Panc1 (cell line): ENCODE data around the gene AMER1. TPM values are rescaled to one million over a fixed set of nuclear protein-coding genes. Genes with fewer than 3 reads are reported as not detected.

Source experiments
- ATAC-seq: fragments of 200-7000 bp; cut with Tn5 transposase; 2 replicates; pipeline ENCODE4 v1.9.1; 2020; ENCODE audit warnings: mild to moderate bottlenecking, moderate library complexity
- BruUV-seq: library from RNA; stranded (reverse); fragments of 400-500 nt; replicated peaks from 2 replicates; lab custom pipeline; 2021; lab: Mats Ljungman, UMichigan
- CTCF ChIA-PET: fragments of 300-600 bp; sonication (Branson Sonifier 250); formaldehyde crosslinking; loops from one replicate; lab custom pipeline; 2022; ENCODE audit warnings: antibody characterized with exemption; lab: Charles Lee
- POLR2A ChIA-PET: fragments of 300-600 bp; sonication (Branson Sonifier 250); formaldehyde crosslinking; loops from one replicate; lab custom pipeline; 2022; ENCODE audit warnings: antibody characterized with exemption; lab: Charles Lee
- DNase-seq: peaks from one replicate; pipeline ENCODE4 v3.0.0-alpha.2; 2010; ENCODE audit warnings: low read depth, low spot score
- H3K27ac ChIP-seq: 2 replicates; pipeline ENCODE4 v1.5.1; 2011; ENCODE audit warnings: mild to moderate bottlenecking, low read length, inconsistent platforms
- H3K27me3 ChIP-seq: fragments of 200-500 bp; sonication (Bioruptor generic); 2 replicates; pipeline ENCODE4 v1.6.0; 2014; ENCODE audit warnings: low read length, inconsistent platforms; ENCODE audit not compliant: control insufficient read depth, insufficient read depth
- H3K36me3 ChIP-seq: fragments of 200-500 bp; sonication (Bioruptor generic); 2 replicates; pipeline ENCODE4 v1.5.1; 2014; ENCODE audit warnings: inconsistent platforms, mild to moderate bottlenecking, low read length, moderate library complexity; ENCODE audit not compliant: control insufficient read depth, insufficient read depth
- H3K4me1 ChIP-seq: 2 replicates; pipeline ENCODE4 v1.5.1; 2011; ENCODE audit warnings: inconsistent platforms, mild to moderate bottlenecking, low read length, moderate library complexity; ENCODE audit not compliant: control insufficient read depth, insufficient read depth
- H3K4me3 ChIP-seq, 2 experiments: 2 replicates each; pipeline ENCODE4 v1.5.1; 2011 to 2012; ENCODE audit warnings: low read depth in 2 of 2, low read length in 2 of 2, mild to moderate bottlenecking in 2 of 2, inconsistent platforms in 1 of 2, moderate library complexity in 1 of 2
- H3K9me3 ChIP-seq: fragments of 200-500 bp; sonication (Bioruptor generic); 2 replicates; pipeline ENCODE4 v1.5.1; 2014; ENCODE audit warnings: low read depth, mild to moderate bottlenecking, inconsistent platforms, low read length, moderate library complexity; ENCODE audit not compliant: control insufficient read depth, insufficient read depth
- POLR2AphosphoS5 ChIP-seq: IDR thresholded peaks from 2 replicates; pipeline ENCODE4 v1.6.1; 2012; ENCODE audit warnings: mild to moderate bottlenecking, low read depth, low read length, moderate library complexity
- SIN3A ChIP-seq: IDR thresholded peaks from 2 replicates; pipeline ENCODE4 v1.6.1; 2012; ENCODE audit warnings: low read depth, mild to moderate bottlenecking, low read length, moderate library complexity, borderline replicate concordance; ENCODE audit not compliant: insufficient read depth
- TCF7L2 ChIP-seq: IDR thresholded peaks from 2 replicates; pipeline ENCODE4 v1.6.1; 2011; ENCODE audit warnings: mild to moderate bottlenecking, low read depth, low read length, inconsistent platforms
- in situ Hi-C: cut with HindIII; loops from 2 replicates; pipeline ENCODE4 v1.10.0; 2016; ENCODE audit warnings: low sequenced_read_pairs, low pct_unique_long_range_greater_than_20kb
- intact Hi-C: fragments of 100-400 bp; cut with micrococcal nuclease; formaldehyde crosslinking; loops from one replicate; pipeline ENCODE4 v1.10.0; 2022; ENCODE audit not compliant: unreplicated experiment
- total RNA-seq: library from RNA; stranded (reverse); gene quantifications from one replicate; pipeline ENCODE4 v1.2.1, GENCODE V29; 2021; ENCODE audit not compliant: unreplicated experiment
- TF ChIP-seq, protein P1 (sequence below), 2 experiments: IDR thresholded peaks; 2 replicates each; pipeline ENCODE4 v1.6.1; 2011 to 2012; ENCODE audit warnings: low read depth in 2 of 2, control low read depth in 1 of 2, low read length in 1 of 2, mild to moderate bottlenecking in 1 of 2, moderate library complexity in 1 of 2; ENCODE audit not compliant: insufficient read depth in 1 of 2
- TF ChIP-seq, protein P2 (sequence below): fragments of 450-650 bp; IDR thresholded peaks from 2 replicates; pipeline ENCODE4 v1.5.1; 2017; ENCODE audit warnings: mild to moderate bottlenecking

Gene AMER1
- total RNA-seq, 1 experiment from 2014 or later: 3.9 TPM

DNA sequence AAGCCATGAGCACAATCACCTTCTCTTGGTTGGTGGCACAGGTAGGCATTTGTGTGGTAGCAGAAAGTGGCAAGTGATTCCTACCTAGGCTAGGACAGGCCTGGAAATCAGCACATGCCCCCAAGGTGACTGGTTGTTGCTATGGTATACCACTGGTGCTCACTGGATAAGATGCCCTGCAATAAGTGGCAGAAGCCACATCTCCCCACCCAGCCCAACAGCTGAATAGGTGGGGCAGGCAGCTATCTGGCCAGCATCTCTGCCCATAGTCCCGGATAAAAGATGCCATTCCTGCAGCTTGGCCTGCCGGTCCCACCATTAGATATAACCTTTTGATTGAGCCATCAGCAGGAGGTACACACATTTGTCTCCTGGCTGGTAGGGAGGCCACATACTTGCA, 21.1 kb downstream of the AMER1 start:
- DNase-seq: no peak
- in situ Hi-C loops: no loop called here
- H3K9me3 ChIP-seq: no peaks in the 10 kb centered on the region
- ChIA-PET CTCF (no interaction called here), POLR2A (no interaction called here)
- intact Hi-C loops: no loop called here
- H3K4me3 ChIP-seq: no peak overlapping the region
- no peaks in the 10 kb centered on the region for H3K27me3 ChIP-seq
- ATAC-seq: no peak
- no TSS peak for BruUV-seq
- TF ChIP-seq TCF7L2 (no peak), POLR2AphosphoS5 (no peak)
- TF ChIP-seq, protein P1, sequence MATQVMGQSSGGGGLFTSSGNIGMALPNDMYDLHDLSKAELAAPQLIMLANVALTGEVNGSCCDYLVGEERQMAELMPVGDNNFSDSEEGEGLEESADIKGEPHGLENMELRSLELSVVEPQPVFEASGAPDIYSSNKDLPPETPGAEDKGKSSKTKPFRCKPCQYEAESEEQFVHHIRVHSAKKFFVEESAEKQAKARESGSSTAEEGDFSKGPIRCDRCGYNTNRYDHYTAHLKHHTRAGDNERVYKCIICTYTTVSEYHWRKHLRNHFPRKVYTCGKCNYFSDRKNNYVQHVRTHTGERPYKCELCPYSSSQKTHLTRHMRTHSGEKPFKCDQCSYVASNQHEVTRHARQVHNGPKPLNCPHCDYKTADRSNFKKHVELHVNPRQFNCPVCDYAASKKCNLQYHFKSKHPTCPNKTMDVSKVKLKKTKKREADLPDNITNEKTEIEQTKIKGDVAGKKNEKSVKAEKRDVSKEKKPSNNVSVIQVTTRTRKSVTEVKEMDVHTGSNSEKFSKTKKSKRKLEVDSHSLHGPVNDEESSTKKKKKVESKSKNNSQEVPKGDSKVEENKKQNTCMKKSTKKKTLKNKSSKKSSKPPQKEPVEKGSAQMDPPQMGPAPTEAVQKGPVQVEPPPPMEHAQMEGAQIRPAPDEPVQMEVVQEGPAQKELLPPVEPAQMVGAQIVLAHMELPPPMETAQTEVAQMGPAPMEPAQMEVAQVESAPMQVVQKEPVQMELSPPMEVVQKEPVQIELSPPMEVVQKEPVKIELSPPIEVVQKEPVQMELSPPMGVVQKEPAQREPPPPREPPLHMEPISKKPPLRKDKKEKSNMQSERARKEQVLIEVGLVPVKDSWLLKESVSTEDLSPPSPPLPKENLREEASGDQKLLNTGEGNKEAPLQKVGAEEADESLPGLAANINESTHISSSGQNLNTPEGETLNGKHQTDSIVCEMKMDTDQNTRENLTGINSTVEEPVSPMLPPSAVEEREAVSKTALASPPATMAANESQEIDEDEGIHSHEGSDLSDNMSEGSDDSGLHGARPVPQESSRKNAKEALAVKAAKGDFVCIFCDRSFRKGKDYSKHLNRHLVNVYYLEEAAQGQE (IDR thresholded peaks at IDR 0.05; ENCODE audit: insufficient read depth in 1 of 2, low read depth in 2 of 2, low read length in 1 of 2): no peak
- H3K4me1 ChIP-seq: no peaks in the 10 kb centered on the region
- H3K27ac ChIP-seq: no peak overlapping the region
- no peaks in the 10 kb centered on the region for H3K36me3 ChIP-seq

GRCh38 chrX:64182208-64182607, 23.3 kb downstream of the AMER1 start:
- H3K9me3 ChIP-seq: no peaks in the 10 kb centered on the region
- in situ Hi-C loops: no loop called here
- DNase-seq (no peak), ATAC-seq (no peak)
- CTCF ChIA-PET: no interaction called here
- H3K36me3 ChIP-seq: no peaks in the 10 kb centered on the region
- H3K27me3 ChIP-seq: no peaks in the 10 kb centered on the region
- POLR2A ChIA-PET: no interaction called here
- no peak overlapping the region for H3K27ac ChIP-seq
- H3K4me3 ChIP-seq: no peak overlapping the region
- H3K4me1 ChIP-seq: no peaks in the 10 kb centered on the region
- BruUV-seq: no TSS peak
- intact Hi-C loops: no loop called here
- TF ChIP-seq POLR2AphosphoS5 (no peak), TCF7L2 (no peak), SIN3A (no peak)
- TF ChIP-seq, protein P1 (IDR thresholded peaks at IDR 0.05; ENCODE audit: insufficient read depth in 1 of 2, low read depth in 2 of 2, low read length in 1 of 2): no peak
- TF ChIP-seq, protein P2, sequence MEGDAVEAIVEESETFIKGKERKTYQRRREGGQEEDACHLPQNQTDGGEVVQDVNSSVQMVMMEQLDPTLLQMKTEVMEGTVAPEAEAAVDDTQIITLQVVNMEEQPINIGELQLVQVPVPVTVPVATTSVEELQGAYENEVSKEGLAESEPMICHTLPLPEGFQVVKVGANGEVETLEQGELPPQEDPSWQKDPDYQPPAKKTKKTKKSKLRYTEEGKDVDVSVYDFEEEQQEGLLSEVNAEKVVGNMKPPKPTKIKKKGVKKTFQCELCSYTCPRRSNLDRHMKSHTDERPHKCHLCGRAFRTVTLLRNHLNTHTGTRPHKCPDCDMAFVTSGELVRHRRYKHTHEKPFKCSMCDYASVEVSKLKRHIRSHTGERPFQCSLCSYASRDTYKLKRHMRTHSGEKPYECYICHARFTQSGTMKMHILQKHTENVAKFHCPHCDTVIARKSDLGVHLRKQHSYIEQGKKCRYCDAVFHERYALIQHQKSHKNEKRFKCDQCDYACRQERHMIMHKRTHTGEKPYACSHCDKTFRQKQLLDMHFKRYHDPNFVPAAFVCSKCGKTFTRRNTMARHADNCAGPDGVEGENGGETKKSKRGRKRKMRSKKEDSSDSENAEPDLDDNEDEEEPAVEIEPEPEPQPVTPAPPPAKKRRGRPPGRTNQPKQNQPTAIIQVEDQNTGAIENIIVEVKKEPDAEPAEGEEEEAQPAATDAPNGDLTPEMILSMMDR: no peak
